GM12878 (cell line): ENCODE data around the gene CLDN34. TPM values are rescaled to one million over a fixed set of nuclear protein-coding genes. Genes with fewer than 3 reads are reported as not detected.

ENCODE experiments used
- ATAC-seq: fragments of 200-7000 bp; cut with Tn5 transposase; 3 replicates; pipeline ENCODE4 v1.9.1; 2020; ENCODE audit warnings: mild to moderate bottlenecking, moderate library complexity
- BruUV-seq: library from RNA; stranded (reverse); fragments of 400-500 nt; replicated peaks from 2 replicates; lab custom pipeline; 2021; lab: Mats Ljungman, UMichigan
- CTCF ChIA-PET: fragments of 300-600 bp; sonication (Branson Sonifier 250); formaldehyde crosslinking; extraction: SDS; loops from one replicate; lab custom pipeline; 2021; ENCODE audit warnings: inconsistent platforms; lab: Yijun Ruan, JAX
- POLR2A ChIA-PET: fragments of 350-600 bp; formaldehyde crosslinking; extraction: SDS; loops from one replicate; lab custom pipeline; 2021; ENCODE audit warnings: inconsistent platforms; lab: Charles Lee
- RAD21 ChIA-PET: fragments of 300-600 bp; sonication (Branson Sonifier 250); formaldehyde crosslinking; loops from one replicate; lab custom pipeline; 2023; ENCODE audit warnings: antibody characterized with exemption; ENCODE audit not compliant: unreplicated experiment; lab: Charles Lee
- SMC1A ChIA-PET: fragments of 300-600 bp; sonication (Branson Sonifier 250); formaldehyde crosslinking; loops from one replicate; lab custom pipeline; 2023; ENCODE audit not compliant: unreplicated experiment, uncharacterized antibody; lab: Charles Lee
- DNase-seq: peaks from one replicate; pipeline ENCODE4 v3.0.0-alpha.2; 2011; ENCODE audit warnings: low read depth, low spot score
- FAIRE-seq: peaks from 3 replicates; lab custom pipeline; 2011; peaks lifted over from hg19 to GRCh38; lab: Jason Lieb, UNC
- H2AFZ ChIP-seq: 2 replicates; pipeline ENCODE4 v1.6.0; 2011; ENCODE audit warnings: low read depth, low read length, control low read depth; ENCODE audit not compliant: control insufficient read depth
- H3K27ac ChIP-seq: 2 replicates; pipeline ENCODE4 v1.5.1; 2011; ENCODE audit warnings: control low read depth; ENCODE audit not compliant: control insufficient read depth, insufficient read depth
- H3K27me3 ChIP-seq, 2 experiments: replicated peaks in 1 of 2; 2 replicates each; pipeline versions ENCODE4 v1.6.0 to v1.6.1; 2011; ENCODE audit warnings: low read length in 1 of 2; ENCODE audit not compliant: control insufficient read depth in 2 of 2, insufficient read depth in 2 of 2
- H3K36me3 ChIP-seq, 2 experiments: 2 replicates each; pipeline ENCODE4 v1.5.1; 2011; ENCODE audit warnings: low read length in 1 of 2; ENCODE audit not compliant: control insufficient read depth in 2 of 2, insufficient read depth in 2 of 2
- H3K4me1 ChIP-seq: 2 replicates; pipeline ENCODE4 v1.6.1; 2011; ENCODE audit warnings: mild to moderate bottlenecking, low read length, moderate library complexity, mixed read lengths; ENCODE audit not compliant: control insufficient read depth, insufficient read depth
- H3K4me2 ChIP-seq: 2 replicates; pipeline ENCODE4 v1.6.0; 2011; ENCODE audit warnings: control low read depth; ENCODE audit not compliant: control insufficient read depth, insufficient read depth
- H3K4me3 ChIP-seq: fragments of 200-600 bp; sonication (generic); 2 replicates; pipeline ENCODE4 v1.5.1; 2016
- H3K79me2 ChIP-seq: 2 replicates; pipeline ENCODE4 v1.6.0; 2011; ENCODE audit warnings: low read length; ENCODE audit not compliant: control insufficient read depth, insufficient read depth
- H3K9ac ChIP-seq: 2 replicates; pipeline ENCODE4 v1.8.0; 2011; ENCODE audit warnings: low read length, control low read depth, mixed read lengths; ENCODE audit not compliant: control insufficient read depth, insufficient read depth
- H3K9me3 ChIP-seq: replicated peaks from 3 replicates; pipeline ENCODE4 v1.5.1; 2011; ENCODE audit warnings: mild to moderate bottlenecking, low read length; ENCODE audit not compliant: control insufficient read depth, insufficient read depth
- H4K20me1 ChIP-seq: 2 replicates; pipeline ENCODE4 v1.6.0; 2011; ENCODE audit not compliant: control insufficient read depth, insufficient read depth
- BCL11A ChIP-seq: IDR thresholded peaks from 2 replicates; pipeline ENCODE4 v1.6.1; 2011; ENCODE audit warnings: low read depth, low read length
- CBX5 ChIP-seq: sonication (generic); IDR thresholded peaks from 2 replicates; pipeline ENCODE4 v1.6.1; 2016; ENCODE audit warnings: low read depth, moderate library complexity, mild to moderate bottlenecking, inconsistent platforms
- GATAD2B ChIP-seq: fragments of 450-650 bp; conservative IDR thresholded peaks from 2 replicates; pipeline ENCODE4 v1.6.1; 2017; ENCODE audit warnings: low read depth, mild to moderate bottlenecking, moderate library complexity
- MTA2 ChIP-seq: fragments of 450-650 bp; IDR thresholded peaks from 2 replicates; pipeline ENCODE4 v1.6.1; 2016; ENCODE audit warnings: low read depth, mild to moderate bottlenecking, moderate library complexity
- POU2F2 ChIP-seq: IDR thresholded peaks from 3 replicates; pipeline ENCODE4 v1.6.1; 2011; ENCODE audit warnings: low read depth, mild to moderate bottlenecking, low read length, borderline replicate concordance
- SIN3A ChIP-seq: IDR thresholded peaks from 2 replicates; pipeline ENCODE4 v1.6.1; 2012; ENCODE audit warnings: low read depth, low read length, improper control_type of control experiment
- SMARCA5 ChIP-seq: fragments of 450-650 bp; IDR thresholded peaks from 2 replicates; pipeline ENCODE4 v1.6.1; 2017; ENCODE audit warnings: mild to moderate bottlenecking
- STAT3 ChIP-seq: IDR thresholded peaks from 2 replicates; pipeline ENCODE4 v1.6.1; 2011; ENCODE audit warnings: low read depth, low read length, improper control_type of control experiment
- WGBS: methylation state at CpG from one replicate; pipeline ENCODE4 v1.1.6; 2016; ENCODE audit warnings: low lambda C conversion rate; ENCODE audit not compliant: insufficient replicate concordance, insufficient coverage; ENCODE audit errors: missing lambda C conversion rate; 5-methylcytosine and 5-hydroxymethylcytosine counted together
- in situ Hi-C: fragments of 300-500 bp; cut with MboI; formaldehyde crosslinking; loops from 9 replicates; pipeline ENCODE4 v1.14.3; 2018; ENCODE audit warnings: mixed read lengths
- intact Hi-C: fragments of 100-400 bp; cut with micrococcal nuclease; formaldehyde crosslinking; loops from one replicate; pipeline ENCODE4 v1.14.2; 2022; ENCODE audit not compliant: unreplicated experiment
- polyA plus RNA-seq, 11 experiments: library from polyadenylated mRNA; depleted of rRNA in 4 of 11; unstranded in 6 of 11; stranded (reverse) in 5 of 11; fragments of >200 nt; fragmentation: Nextera tagmentation in 4 of 11; fragmentation: Illumina TruSeq in 1 of 11; extraction: Ambion mirVana in 4 of 11; extraction: Trizol in 1 of 11; gene quantifications; 1 replicate in 1 of 11; 2 replicates in 10 of 11; pipeline versions ENCODE4 v1.2.1 to v1.2.3, GENCODE V29; 2011 to 2016; ENCODE audit warnings: inconsistent platforms in 2 of 11, missing spikeins in 2 of 11, low read depth in 1 of 11
- total RNA-seq, 4 experiments: library from RNA; depleted of rRNA in 3 of 4; stranded (reverse); fragments of >200 nt in 3 of 4; fragmentation: Illumina TruSeq in 1 of 4; extraction: Trizol in 1 of 4; gene quantifications; 2 replicates each; pipeline versions ENCODE4 v1.2.1 to v1.2.3, GENCODE V29; 2013 to 2021
- TF ChIP-seq, protein P1 (sequence below): IDR thresholded peaks from 2 replicates; pipeline ENCODE4 v1.6.1; 2012; ENCODE audit warnings: mild to moderate bottlenecking, low read depth, low read length
- TF ChIP-seq, protein P2 (sequence below): IDR thresholded peaks from 2 replicates; pipeline ENCODE4 v1.6.1; 2011; ENCODE audit warnings: low read depth, mild to moderate bottlenecking, low read length, moderate library complexity, borderline replicate concordance; ENCODE audit errors: extremely low read depth
- TF ChIP-seq, protein P3 (sequence below): fragments of 450-650 bp; IDR thresholded peaks from 2 replicates; pipeline ENCODE4 v1.6.1; 2017; ENCODE audit warnings: low read depth, mild to moderate bottlenecking, moderate library complexity
- TF ChIP-seq, protein P4 (sequence below): IDR thresholded peaks from 2 replicates; pipeline ENCODE4 v1.6.1; 2011; ENCODE audit warnings: low read depth, low read length, improper control_type of control experiment, borderline replicate concordance

The CLDN34 gene
- total and polyA plus RNA-seq, 10 of the 15 experiments (the other 5 are each of a cell fraction or from before 2014, with no cell fraction given): not detected

DNA sequence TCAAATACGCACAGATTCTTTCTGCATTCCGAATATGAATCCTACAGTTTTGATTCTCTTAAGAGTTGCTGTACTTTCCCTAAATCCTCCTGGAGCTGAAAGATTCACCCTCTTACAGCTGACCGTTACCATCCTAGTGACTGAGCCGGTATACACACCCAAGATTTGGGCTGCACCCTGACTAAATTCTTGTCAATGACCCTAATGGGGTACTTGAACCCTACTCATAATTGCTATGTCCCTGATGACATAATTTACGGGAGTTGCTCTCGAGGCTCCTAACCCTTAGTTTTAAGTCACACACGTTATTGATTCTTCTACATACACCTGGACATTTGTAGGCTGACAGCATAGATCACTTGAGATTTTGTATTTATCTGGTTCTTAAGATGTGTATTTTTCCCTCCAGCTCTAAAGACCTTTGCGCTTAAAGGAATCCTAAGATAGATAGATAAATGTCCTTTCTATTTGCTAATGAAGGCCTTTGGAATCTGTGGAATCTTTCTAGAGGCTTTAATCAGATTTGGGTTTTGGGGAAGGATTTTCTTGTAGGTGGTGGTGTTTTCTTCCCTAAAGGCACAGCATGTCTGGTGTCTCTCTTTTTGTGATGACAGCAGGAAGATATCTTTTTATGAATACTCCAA is 37.8 kb downstream of the CLDN34 start:
- no peak for ATAC-seq
- no peak for DNase-seq
- RAD21 ChIA-PET: interaction anchor here (0.9 to 14.7 kb wide), 5 partner anchors 18 to 111 kb away, joined by 3 to 424 read pairs (median 12); no protein-coding TSS in a partner anchor
- Histone ChIP-seq H3K4me1 (no peaks in the 10 kb centered on the region; the same call in 1 of the 2 replicates), H3K9me3 (no peaks in the 10 kb centered on the region), H3K27ac (no peak overlapping the region), H3K79me2 (no peaks in the 10 kb centered on the region), H2AFZ (no peak overlapping the region), H4K20me1 (no peaks in the 10 kb centered on the region), H3K36me3 (no peaks in the 10 kb centered on the region), H3K9ac (no peak overlapping the region), H3K4me3 (no peak overlapping the region)
- BruUV-seq: no TSS peak
- intact Hi-C loops: no loop called here
- WGBS: 70% methylated on average over 8 of the region's 8 CpGs
- no peak for TF ChIP-seq STAT3
- TF ChIP-seq SIN3A: no peak
- TF ChIP-seq, protein P1, sequence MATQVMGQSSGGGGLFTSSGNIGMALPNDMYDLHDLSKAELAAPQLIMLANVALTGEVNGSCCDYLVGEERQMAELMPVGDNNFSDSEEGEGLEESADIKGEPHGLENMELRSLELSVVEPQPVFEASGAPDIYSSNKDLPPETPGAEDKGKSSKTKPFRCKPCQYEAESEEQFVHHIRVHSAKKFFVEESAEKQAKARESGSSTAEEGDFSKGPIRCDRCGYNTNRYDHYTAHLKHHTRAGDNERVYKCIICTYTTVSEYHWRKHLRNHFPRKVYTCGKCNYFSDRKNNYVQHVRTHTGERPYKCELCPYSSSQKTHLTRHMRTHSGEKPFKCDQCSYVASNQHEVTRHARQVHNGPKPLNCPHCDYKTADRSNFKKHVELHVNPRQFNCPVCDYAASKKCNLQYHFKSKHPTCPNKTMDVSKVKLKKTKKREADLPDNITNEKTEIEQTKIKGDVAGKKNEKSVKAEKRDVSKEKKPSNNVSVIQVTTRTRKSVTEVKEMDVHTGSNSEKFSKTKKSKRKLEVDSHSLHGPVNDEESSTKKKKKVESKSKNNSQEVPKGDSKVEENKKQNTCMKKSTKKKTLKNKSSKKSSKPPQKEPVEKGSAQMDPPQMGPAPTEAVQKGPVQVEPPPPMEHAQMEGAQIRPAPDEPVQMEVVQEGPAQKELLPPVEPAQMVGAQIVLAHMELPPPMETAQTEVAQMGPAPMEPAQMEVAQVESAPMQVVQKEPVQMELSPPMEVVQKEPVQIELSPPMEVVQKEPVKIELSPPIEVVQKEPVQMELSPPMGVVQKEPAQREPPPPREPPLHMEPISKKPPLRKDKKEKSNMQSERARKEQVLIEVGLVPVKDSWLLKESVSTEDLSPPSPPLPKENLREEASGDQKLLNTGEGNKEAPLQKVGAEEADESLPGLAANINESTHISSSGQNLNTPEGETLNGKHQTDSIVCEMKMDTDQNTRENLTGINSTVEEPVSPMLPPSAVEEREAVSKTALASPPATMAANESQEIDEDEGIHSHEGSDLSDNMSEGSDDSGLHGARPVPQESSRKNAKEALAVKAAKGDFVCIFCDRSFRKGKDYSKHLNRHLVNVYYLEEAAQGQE: no peak
- no peak for TF ChIP-seq BCL11A
- no peak for TF ChIP-seq SMARCA5
- no peak for TF ChIP-seq MTA2
- TF ChIP-seq, protein P2, sequence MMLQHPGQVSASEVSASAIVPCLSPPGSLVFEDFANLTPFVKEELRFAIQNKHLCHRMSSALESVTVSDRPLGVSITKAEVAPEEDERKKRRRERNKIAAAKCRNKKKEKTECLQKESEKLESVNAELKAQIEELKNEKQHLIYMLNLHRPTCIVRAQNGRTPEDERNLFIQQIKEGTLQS: no peak
- no peak for TF ChIP-seq POU2F2
- TF ChIP-seq, protein P3, sequence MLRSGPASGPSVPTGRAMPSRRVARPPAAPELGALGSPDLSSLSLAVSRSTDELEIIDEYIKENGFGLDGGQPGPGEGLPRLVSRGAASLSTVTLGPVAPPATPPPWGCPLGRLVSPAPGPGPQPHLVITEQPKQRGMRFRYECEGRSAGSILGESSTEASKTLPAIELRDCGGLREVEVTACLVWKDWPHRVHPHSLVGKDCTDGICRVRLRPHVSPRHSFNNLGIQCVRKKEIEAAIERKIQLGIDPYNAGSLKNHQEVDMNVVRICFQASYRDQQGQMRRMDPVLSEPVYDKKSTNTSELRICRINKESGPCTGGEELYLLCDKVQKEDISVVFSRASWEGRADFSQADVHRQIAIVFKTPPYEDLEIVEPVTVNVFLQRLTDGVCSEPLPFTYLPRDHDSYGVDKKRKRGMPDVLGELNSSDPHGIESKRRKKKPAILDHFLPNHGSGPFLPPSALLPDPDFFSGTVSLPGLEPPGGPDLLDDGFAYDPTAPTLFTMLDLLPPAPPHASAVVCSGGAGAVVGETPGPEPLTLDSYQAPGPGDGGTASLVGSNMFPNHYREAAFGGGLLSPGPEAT: no peak
- no peak for TF ChIP-seq CBX5
- TF ChIP-seq, protein P4, sequence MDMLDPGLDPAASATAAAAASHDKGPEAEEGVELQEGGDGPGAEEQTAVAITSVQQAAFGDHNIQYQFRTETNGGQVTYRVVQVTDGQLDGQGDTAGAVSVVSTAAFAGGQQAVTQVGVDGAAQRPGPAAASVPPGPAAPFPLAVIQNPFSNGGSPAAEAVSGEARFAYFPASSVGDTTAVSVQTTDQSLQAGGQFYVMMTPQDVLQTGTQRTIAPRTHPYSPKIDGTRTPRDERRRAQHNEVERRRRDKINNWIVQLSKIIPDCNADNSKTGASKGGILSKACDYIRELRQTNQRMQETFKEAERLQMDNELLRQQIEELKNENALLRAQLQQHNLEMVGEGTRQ: no peak
- TF ChIP-seq GATAD2B: no peak
- TF ChIP-seq, all 136 proteins: peak for 0
- no peak for FAIRE-seq
- no peak overlapping the region for H3K4me2 ChIP-seq
- ChIA-PET CTCF (interaction anchor here (1.7 to 3.4 kb wide), 3 partner anchors 79 to 114 kb away, joined by 12 to 41 read pairs (median 23); no protein-coding TSS in a partner anchor), POLR2A (interaction anchor here (0.5 to 2.9 kb wide), 5 partner anchors 9 to 107 kb away, joined by 3 to 23 read pairs (median 8); no protein-coding TSS in a partner anchor), SMC1A (interaction anchor here (2.7 to 11.5 kb wide), 4 partner anchors 15 to 114 kb away, joined by 16 to 281 read pairs (median 29); no protein-coding TSS in a partner anchor)
- in situ Hi-C loops: no loop called here
- H3K27me3 ChIP-seq: no peaks in the 10 kb centered on the region
